ENCODE measurements around the gene CTNNA2.

DNA sequence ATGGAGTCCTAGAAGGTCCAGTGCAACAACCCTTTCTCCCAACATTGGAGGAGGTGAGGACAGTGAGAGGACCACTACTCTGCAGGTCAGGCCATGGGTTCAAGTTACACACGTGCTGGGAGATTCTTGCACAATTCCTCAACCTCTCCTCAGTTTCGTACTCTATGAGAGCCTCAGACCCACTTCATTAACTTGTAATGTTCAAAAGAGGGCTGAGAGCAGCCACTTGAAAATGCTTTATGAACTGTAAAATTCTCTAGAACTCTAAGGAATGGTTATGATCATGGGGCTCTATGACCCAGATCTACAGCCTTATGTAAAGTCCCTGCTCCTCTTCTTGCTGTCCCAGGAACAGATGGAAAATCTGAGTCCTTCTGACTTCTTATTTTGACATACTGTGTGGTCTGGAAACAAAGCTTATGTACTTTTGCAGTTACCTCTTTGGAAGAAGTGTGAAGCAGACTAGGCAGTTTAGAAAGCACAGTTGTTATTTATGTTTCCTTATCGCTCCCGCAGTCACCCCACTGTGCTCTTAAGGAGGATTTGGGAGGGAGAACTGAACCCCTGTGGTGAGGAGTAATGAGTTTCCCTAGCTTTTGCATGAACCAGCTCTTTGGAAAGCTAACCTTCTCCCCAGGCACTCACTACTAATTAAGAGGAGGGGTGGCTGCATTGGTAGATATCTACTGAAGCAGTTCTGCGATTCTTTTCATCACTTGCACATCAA is 495.1 kb downstream of the CTNNA2 start:
- TF ChIP-seq POLR2A (IDR thresholded peaks at IDR 0.05; ENCODE audit: low read depth, low read length): no peak
- no peak for TF ChIP-seq POLR2AphosphoS5 (IDR thresholded peaks at IDR 0.05; ENCODE audit: low read depth, low read length)
